GM06990 (cell line): ENCODE results near the gene FGFRL1.
"Not testable (repeated sequence)": the region's sequence is repeated elsewhere in the genome, so short reads cannot be mapped to it uniquely, and the experiment has no call there.

Experiments used
- DNase-seq: peaks from one replicate; pipeline ENCODE4 v3.0.0-alpha.2; 2011; ENCODE audit not compliant: insufficient read length; ENCODE audit errors: extremely low read depth
- H3K27me3 ChIP-seq: replicated peaks from 2 replicates; pipeline ENCODE4 v1.6.0; 2011; ENCODE audit warnings: low read length; ENCODE audit not compliant: control insufficient read depth, insufficient read depth
- H3K36me3 ChIP-seq: 2 replicates; pipeline ENCODE4 v1.5.1; 2011; ENCODE audit warnings: low read length; ENCODE audit not compliant: control insufficient read depth, insufficient read depth
- H3K4me3 ChIP-seq: replicated peaks from 2 replicates; pipeline ENCODE4 v1.5.1; 2011; ENCODE audit warnings: low read depth, mild to moderate bottlenecking, control low read depth, low read length
- CTCF ChIP-seq: IDR thresholded peaks from 2 replicates; pipeline ENCODE4 v1.5.1; 2011; ENCODE audit warnings: low read length, control low read depth, mild to moderate bottlenecking, inconsistent platforms; ENCODE audit not compliant: insufficient read depth, poor library complexity, severe bottlenecking

Gene FGFRL1

GRCh38 chr4:1053080-1053661 is 41.7 kb downstream of the FGFRL1 start:
- no peak for TF ChIP-seq CTCF
- Histone ChIP-seq H3K36me3 (no peaks in the 10 kb centered on the region), H3K27me3 (no peaks in the 10 kb centered on the region; the same call in 1 of the 2 replicates), H3K4me3 (no peak overlapping the region)
- DNase-seq = no peak

GRCh38 chr4:1053891-1054290 is 42.5 kb downstream of the FGFRL1 start:
- not testable (repeated sequence) for H3K27me3 ChIP-seq, H3K36me3 ChIP-seq, DNase-seq, H3K4me3 ChIP-seq

- DNase-seq, H3K36me3 ChIP-seq, H3K4me3 ChIP-seq, H3K27me3 ChIP-seq: not testable (repeated sequence)
Measured at GRCh38 chr4:1054696-1055242, 43.3 kb downstream of the FGFRL1 start.

GRCh38 chr4:1055243-1055701 is 43.8 kb downstream of the FGFRL1 start:
- H3K36me3 ChIP-seq, DNase-seq, H3K27me3 ChIP-seq: not testable (repeated sequence)
- peak overlapping the region; percentile 46; the same call in 1 of the 2 replicates for H3K4me3 ChIP-seq

GRCh38 chr4:1055721-1056590 is 44.5 kb downstream of the FGFRL1 start:
- Histone ChIP-seq H3K36me3 (no peaks in the 10 kb centered on the region), H3K4me3 (peak overlapping the region; percentile 46), H3K27me3 (no peaks in the 10 kb centered on the region; the same call in 1 of the 2 replicates)
- peak; percentile 73 for DNase-seq
- TF ChIP-seq CTCF = no peak

GRCh38 chr4:1056671-1057402 is 45.4 kb downstream of the FGFRL1 start:
- Histone ChIP-seq H3K4me3 (no peak overlapping the region), H3K27me3 (no peaks in the 10 kb centered on the region; the same call in 1 of the 2 replicates), H3K36me3 (no peaks in the 10 kb centered on the region)
- TF ChIP-seq CTCF = no peak
- DNase-seq = no peak

GRCh38 chr4:1057403-1057745 is 45.9 kb downstream of the FGFRL1 start:
- Histone ChIP-seq H3K4me3 (no peak overlapping the region), H3K27me3 (no peaks in the 10 kb centered on the region; the same call in 1 of the 2 replicates), H3K36me3 (no peaks in the 10 kb centered on the region)
- TF ChIP-seq CTCF = no peak
- no peak for DNase-seq
